NCI-H1930 (cell line): ENCODE measurements around the gene NPPA.

Source experiments
- DNase-seq, 2 experiments: peaks; one replicate each; lab custom pipeline; 2025; lab: John Stamatoyannopoulos, UW

The NPPA gene

GRCh38 chr1:11842154-11843041, 5.2 kb downstream of the NPPA start:
- DNase-seq = no peak

GRCh38 chr1:11841245-11842153, 6.1 kb downstream of the NPPA start:
- DNase-seq = no peak

GRCh38 chr1:11839727-11840705, 7.6 kb downstream of the NPPA start:
- DNase-seq = no peak

- DNase-seq = peak in 1 of 2 experiments; percentile 36
Observed at GRCh38 chr1:11838349-11839272, 9.0 kb downstream of the NPPA start.

GRCh38 chr1:11837767-11838348, 9.7 kb downstream of the NPPA start:
- no peak for DNase-seq

GRCh38 chr1:11836955-11837766, 10.4 kb downstream of the NPPA start:
- DNase-seq = no peak

- DNase-seq = no peak
Observed at GRCh38 chr1:11835441-11836225, 11.9 kb downstream of the NPPA start.

GRCh38 chr1:11833900-11834299, 13.7 kb downstream of the NPPA start:
- DNase-seq = no peak

- DNase-seq = no peak
Observed at GRCh38 chr1:11833497-11833896, 14.1 kb downstream of the NPPA start.

GRCh38 chr1:11831945-11832725, 15.4 kb downstream of the NPPA start:
- no peak for DNase-seq

GRCh38 chr1:11828511-11828910, 19.1 kb downstream of the NPPA start:
- no peak for DNase-seq

- DNase-seq = no peak
Observed at GRCh38 chr1:11826946-11827345, 20.6 kb downstream of the NPPA start.

- no peak for DNase-seq
Observed at GRCh38 chr1:11825131-11825530, 22.5 kb downstream of the NPPA start.

- DNase-seq = no peak
Observed at GRCh38 chr1:11823366-11824137, 24.0 kb downstream of the NPPA start.

GRCh38 chr1:11822091-11822490, 25.5 kb downstream of the NPPA start:
- no peak for DNase-seq

GRCh38 chr1:11817192-11817591, 30.4 kb downstream of the NPPA start:
- no peak for DNase-seq

GRCh38 chr1:11813021-11813420, 34.6 kb downstream of the NPPA start:
- DNase-seq = no peak
